NCI-H1092 treated with DMSO at 0.1 percent for 48 hours (cell line): Measurements from ENCODE around the gene CCDC171.
"Not testable (repeated sequence)": the region's sequence is repeated elsewhere in the genome, so short reads cannot be mapped to it uniquely, and the experiment has no call there.

Source experiments
- DNase-seq: peaks from one replicate; lab custom pipeline; 2025; lab: John Stamatoyannopoulos, UW

Gene CCDC171

GRCh38 chr9:15552636-15553527 lies at the start of gene CCDC171:
TSS of gene CCDC171 (plus strand) at chr9:15553043. CDS start at chr9:15564089, 11,046 bp downstream.
- DNase-seq = peak; percentile 98

GRCh38 chr9:15505921-15506320 lies 46.9 kb upstream of the CCDC171 start:
- no peak for DNase-seq

GRCh38 chr9:15509931-15510788 lies 42.7 kb upstream of the CCDC171 start:
- DNase-seq = peak; percentile 67

GRCh38 chr9:15510789-15511575 lies 41.9 kb upstream of the CCDC171 start, which contains the start of gene PSIP1:
TSS of gene PSIP1 (minus strand) at chr9:15510970. CDS start at chr9:15510188, 782 bp downstream.
- peak; percentile 97 for DNase-seq

- DNase-seq = no peak
Observed at GRCh38 chr9:15512204-15512603, 40.6 kb upstream of the CCDC171 start.

GRCh38 chr9:15512889-15513288 lies 40.0 kb upstream of the CCDC171 start:
- DNase-seq = no peak

- peak; percentile 22 for DNase-seq
Observed at GRCh38 chr9:15513335-15513734, 39.5 kb upstream of the CCDC171 start.

- DNase-seq = no peak
Observed at GRCh38 chr9:15519831-15520230, 33.0 kb upstream of the CCDC171 start.

GRCh38 chr9:15521254-15521653 lies 31.6 kb upstream of the CCDC171 start:
- no peak for DNase-seq

GRCh38 chr9:15522130-15522755 lies 30.6 kb upstream of the CCDC171 start:
- no peak for DNase-seq

GRCh38 chr9:15524845-15525455 lies 27.9 kb upstream of the CCDC171 start:
- DNase-seq = no peak

GRCh38 chr9:15525958-15526357 lies 26.9 kb upstream of the CCDC171 start:
- no peak for DNase-seq

GRCh38 chr9:15527035-15527434 lies 25.8 kb upstream of the CCDC171 start:
- not testable (repeated sequence) for DNase-seq

GRCh38 chr9:15529566-15530324 lies 23.1 kb upstream of the CCDC171 start:
- no peak for DNase-seq

GRCh38 chr9:15531380-15531779 lies 21.5 kb upstream of the CCDC171 start:
- DNase-seq = no peak

GRCh38 chr9:15541872-15542271 lies 11.0 kb upstream of the CCDC171 start:
- DNase-seq = no peak

GRCh38 chr9:15542624-15543023 lies 10.2 kb upstream of the CCDC171 start:
- no peak for DNase-seq

- no peak for DNase-seq
Observed at GRCh38 chr9:15543047-15543813, 9.6 kb upstream of the CCDC171 start.

GRCh38 chr9:15549611-15550010 lies 3.2 kb upstream of the CCDC171 start:
- DNase-seq = no peak
